Activated gamma-delta T cell treated with anti-CD3 and anti-CD28 coated beads, Interleukin-2, amount 50 U/mL, for 16 hours (primary cell): ENCODE results near the gene ZBTB18.
A peak's percentile ranks its signal among the peaks of the same experiment; 100 is the strongest.

Experiments
- DNase-seq: peaks from one replicate; pipeline ENCODE4 v3.0.0-alpha.2; 2020; ENCODE audit warnings: low read depth

ZBTB18 gene

GRCh38 chr1:244062156-244062725 lies 11.2 kb downstream of the ZBTB18 start:
- no peak for DNase-seq

- DNase-seq, result no peak
These were observed 12.4 kb downstream of the ZBTB18 start for GRCh38 chr1:244063498-244063897.

GRCh38 chr1:244064621-244065020 lies 13.5 kb downstream of the ZBTB18 start:
- no peak for DNase-seq

- DNase-seq, result no peak
These were observed 14.1 kb downstream of the ZBTB18 start for GRCh38 chr1:244065063-244065793.

- no peak for DNase-seq
These were observed 14.9 kb downstream of the ZBTB18 start for GRCh38 chr1:244065960-244066388.

- no peak for DNase-seq
These were observed 16.1 kb downstream of the ZBTB18 start for GRCh38 chr1:244066954-244067716.

GRCh38 chr1:244067893-244068292 lies 16.8 kb downstream of the ZBTB18 start:
- DNase-seq, result no peak

- DNase-seq, result no peak
These were observed 17.5 kb downstream of the ZBTB18 start for GRCh38 chr1:244068567-244068966.

- no peak for DNase-seq
These were observed 18.3 kb downstream of the ZBTB18 start for GRCh38 chr1:244069326-244069898.

- DNase-seq, result peak; percentile 60
These were observed 23.6 kb downstream of the ZBTB18 start for GRCh38 chr1:244074559-244075171.

- no peak for DNase-seq
These were observed 24.2 kb downstream of the ZBTB18 start for GRCh38 chr1:244075247-244075722.

- no peak for DNase-seq
These were observed 25.7 kb downstream of the ZBTB18 start for GRCh38 chr1:244076740-244077139.

GRCh38 chr1:244077473-244078220 lies 26.6 kb downstream of the ZBTB18 start:
- DNase-seq, result no peak

GRCh38 chr1:244080343-244080929 lies 29.4 kb downstream of the ZBTB18 start:
- no peak for DNase-seq

GRCh38 chr1:244082969-244083368 lies 31.9 kb downstream of the ZBTB18 start:
- DNase-seq, result no peak

GRCh38 chr1:244083383-244083943 lies 32.4 kb downstream of the ZBTB18 start:
- DNase-seq, result no peak

- no peak for DNase-seq
These were observed 33.7 kb downstream of the ZBTB18 start for GRCh38 chr1:244084763-244085162.

- no peak for DNase-seq
These were observed 34.8 kb downstream of the ZBTB18 start for GRCh38 chr1:244085891-244086290.

GRCh38 chr1:244087021-244087560 lies 36.0 kb downstream of the ZBTB18 start:
- DNase-seq, result no peak

- DNase-seq, result no peak
These were observed 36.5 kb downstream of the ZBTB18 start for GRCh38 chr1:244087611-244088010.
